ENCODE results near the gene CUL9. TPM values are rescaled to one million over a fixed set of nuclear protein-coding genes. Genes with fewer than 3 reads are reported as not detected.

The CUL9 gene
- polyA plus RNA-seq, 5 donors, result 32.2 to 40.3 (median 37.6) TPM

DNA sequence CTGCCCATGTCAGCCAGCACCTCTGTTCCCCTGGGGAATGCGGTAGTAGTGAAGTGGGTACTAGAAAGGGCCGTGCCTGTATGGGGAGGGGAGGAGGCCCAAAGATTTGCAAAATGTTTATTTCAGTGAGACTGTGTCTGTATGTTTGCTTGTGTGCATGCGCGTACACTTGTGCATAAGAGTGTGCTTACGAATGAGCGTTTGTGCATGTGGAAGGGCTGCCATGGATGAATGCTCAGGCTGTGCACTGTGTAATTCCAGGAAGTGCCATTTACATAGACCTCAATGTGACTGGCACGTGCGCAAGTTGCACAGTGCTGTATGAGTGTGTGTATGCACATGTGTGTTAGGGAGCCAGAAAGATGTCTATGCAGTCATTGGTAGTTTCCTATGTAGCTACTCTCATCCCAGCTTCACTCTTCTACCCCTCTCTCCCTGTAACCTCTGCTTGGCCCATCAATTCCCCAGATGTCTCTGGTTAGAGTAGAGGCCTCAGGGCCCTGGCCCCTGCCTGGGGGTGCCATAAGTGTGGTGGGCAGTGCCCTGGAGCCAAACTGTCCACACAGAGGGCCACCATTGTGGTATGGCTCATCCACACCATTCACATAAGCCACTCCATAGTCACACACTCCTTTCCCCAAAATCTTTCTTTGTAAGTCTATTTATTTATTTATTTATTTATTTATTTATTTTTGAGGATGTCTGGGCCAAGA lies 89.3 kb downstream of the CUL9 start:
- DNase-seq, result no peak

DNA sequence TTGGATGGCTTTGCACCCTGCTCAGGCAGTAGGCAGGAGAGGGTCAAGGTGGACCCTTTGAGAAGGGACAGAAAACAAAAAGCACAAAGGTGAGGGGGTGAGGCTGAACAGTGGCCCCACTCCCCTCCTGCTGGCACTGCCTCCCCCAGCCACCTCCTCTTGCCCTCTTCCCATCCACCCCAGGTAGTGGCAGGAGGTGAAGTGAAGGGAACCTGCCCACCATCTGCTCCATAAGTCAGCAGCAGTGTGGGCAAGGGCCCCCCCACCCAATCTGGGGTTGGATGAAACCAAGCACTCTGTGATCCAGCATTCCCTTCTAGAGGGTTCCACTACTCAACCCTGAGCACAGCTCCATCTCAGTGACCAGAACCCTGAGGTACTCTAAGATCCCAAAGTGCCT lies 89.9 kb downstream of the CUL9 start:
- DNase-seq, result no peak

DNA sequence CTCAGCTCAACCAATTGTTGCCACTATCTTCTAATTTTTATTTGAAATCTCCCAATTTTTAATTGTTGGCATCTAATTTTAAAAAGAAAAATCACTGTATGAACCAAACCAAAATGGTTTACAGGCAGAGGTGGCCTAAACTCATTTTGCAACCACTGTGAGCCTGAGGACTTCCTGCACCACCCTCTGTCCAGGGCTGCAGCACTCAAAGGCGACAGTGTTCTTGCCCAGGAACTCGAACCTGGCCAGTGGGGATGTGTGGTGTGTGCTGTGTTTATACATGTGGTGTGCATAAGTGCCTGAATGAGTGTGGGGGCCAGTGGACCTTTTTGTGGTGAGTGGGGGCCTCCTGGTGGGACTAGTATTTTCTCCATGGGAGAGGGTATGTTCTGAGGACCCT lies 91.7 kb downstream of the CUL9 start:
- DNase-seq, result no peak

Other genes starting within 250 kb of the CUL9 start
- 1 to 10 TPM in 4 of 5 donors, under 1 TPM in 1; 0.83 to 1.6 (median 1.3) TPM for gene GNMT, start 221.4 kb upstream of the CUL9 start, polyA plus RNA-seq (ENCODE audit: insufficient read depth in 1 of 5, insufficient read length in 5 of 5, low replicate concordance in 1 of 5)
- gene PEX6, start 203.0 kb upstream of the CUL9 start, polyA plus RNA-seq (ENCODE audit: insufficient read depth in 1 of 5, insufficient read length in 5 of 5, low replicate concordance in 1 of 5), result 10 to 100 TPM; 12.8 to 23.9 (median 17.8) TPM
- 10 to 100 TPM; 60.3 to 71.3 (median 64.4) TPM for gene PPP2R5D, start 197.6 kb upstream of the CUL9 start, polyA plus RNA-seq (ENCODE audit: insufficient read depth in 1 of 5, insufficient read length in 5 of 5, low replicate concordance in 1 of 5)
- 10 to 100 TPM; 77.5 to 90.4 (median 86.1) TPM for gene MEA1, start 168.2 kb upstream of the CUL9 start, polyA plus RNA-seq (ENCODE audit: insufficient read depth in 1 of 5, insufficient read length in 5 of 5, low replicate concordance in 1 of 5)
- 100 to 1,000 TPM in 3 of 5 donors, 10 to 100 TPM in 2; 94.1 to 113 (median 101) TPM for gene KLHDC3, start 167.9 kb upstream of the CUL9 start, polyA plus RNA-seq (ENCODE audit: insufficient read depth in 1 of 5, insufficient read length in 5 of 5, low replicate concordance in 1 of 5)
- gene RRP36, start 160.6 kb upstream of the CUL9 start, polyA plus RNA-seq (ENCODE audit: insufficient read depth in 1 of 5, insufficient read length in 5 of 5, low replicate concordance in 1 of 5), result 10 to 100 TPM; 45.7 to 51.6 (median 50.2) TPM
- 10 to 100 TPM; 33.6 to 51.1 (median 42.4) TPM for gene CUL7, start 128.3 kb upstream of the CUL9 start, polyA plus RNA-seq (ENCODE audit: insufficient read depth in 1 of 5, insufficient read length in 5 of 5, low replicate concordance in 1 of 5)
- gene MRPL2, start 122.8 kb upstream of the CUL9 start, polyA plus RNA-seq (ENCODE audit: insufficient read depth in 1 of 5, insufficient read length in 5 of 5, low replicate concordance in 1 of 5), result 10 to 100 TPM; 35.8 to 54.1 (median 43.8) TPM
- gene KLC4, start 122.6 kb upstream of the CUL9 start, polyA plus RNA-seq (ENCODE audit: insufficient read depth in 1 of 5, insufficient read length in 5 of 5, low replicate concordance in 1 of 5), result 10 to 100 TPM; 44.0 to 59.8 (median 45.1) TPM
- 100 to 1,000 TPM; 232 to 304 (median 271) TPM for gene PTK7, start 105.9 kb upstream of the CUL9 start, polyA plus RNA-seq (ENCODE audit: insufficient read depth in 1 of 5, insufficient read length in 5 of 5, low replicate concordance in 1 of 5)
- gene SRF, start 10.9 kb upstream of the CUL9 start, polyA plus RNA-seq (ENCODE audit: insufficient read depth in 1 of 5, insufficient read length in 5 of 5, low replicate concordance in 1 of 5), result 10 to 100 TPM; 20.5 to 31.5 (median 27.1) TPM
- gene DNPH1, start 47.3 kb downstream of the CUL9 start, polyA plus RNA-seq (ENCODE audit: insufficient read depth in 1 of 5, insufficient read length in 5 of 5, low replicate concordance in 1 of 5), result 10 to 100 TPM; 21.3 to 44.9 (median 28.6) TPM
- under 1 TPM; 0.27 to 0.87 (median 0.56) TPM for gene TTBK1, start 61.3 kb downstream of the CUL9 start, polyA plus RNA-seq (ENCODE audit: insufficient read depth in 1 of 5, insufficient read length in 5 of 5, low replicate concordance in 1 of 5)
- under 1 TPM in 4 of 5 donors, not detected in 1; 0.17 to 0.39 (median 0.24) TPM for gene SLC22A7, start 116.1 kb downstream of the CUL9 start, polyA plus RNA-seq (ENCODE audit: insufficient read depth in 1 of 5, insufficient read length in 5 of 5, low replicate concordance in 1 of 5)
- 1 to 10 TPM; 3.1 to 6.2 (median 3.9) TPM for gene CRIP3, start 126.6 kb downstream of the CUL9 start, polyA plus RNA-seq (ENCODE audit: insufficient read depth in 1 of 5, insufficient read length in 5 of 5, low replicate concordance in 1 of 5)
- 10 to 100 TPM; 25.8 to 35.4 (median 31.6) TPM for gene ZNF318, start 187.5 kb downstream of the CUL9 start, polyA plus RNA-seq (ENCODE audit: insufficient read depth in 1 of 5, insufficient read length in 5 of 5, low replicate concordance in 1 of 5)
- 10 to 100 TPM; 19.7 to 29.2 (median 25.5) TPM for gene ABCC10, start 245.3 kb downstream of the CUL9 start, polyA plus RNA-seq (ENCODE audit: insufficient read depth in 1 of 5, insufficient read length in 5 of 5, low replicate concordance in 1 of 5)

All from right lung (tissue), 5 donors.